ENCODE results near the gene IGF2BP2. TPM values are rescaled to one million over a fixed set of nuclear protein-coding genes. Genes with fewer than 3 reads are reported as not detected.

The IGF2BP2 gene
- total RNA-seq, 4 donors from 2014 or later = 3.0 to 13.8 (median 6.8) TPM

GRCh38 chr3:185730550-185730949 is 94.3 kb downstream of the IGF2BP2 start:
- no peak overlapping the region for H3K27ac ChIP-seq
- H3K4me3 ChIP-seq = no peak overlapping the region
- WGBS, 2 donors = 84 to 86% methylated on average over 8 of the region's 8 CpGs
- no peak for DNase-seq
- TF ChIP-seq CTCF (IDR thresholded peaks at IDR 0.05) (no peak), POLR2A (IDR thresholded peaks at IDR 0.05) (no peak)
- H3K27me3 ChIP-seq = no peaks in the 10 kb centered on the region
- intact Hi-C loops (cut with DNase I) = no loop called here
- H3K9me3 ChIP-seq = no peaks in the 10 kb centered on the region
- H3K4me1 ChIP-seq = peaks cover 0 to 29% (median 5%) of the 10 kb centered on the region in 3 donors
- H3K36me3 ChIP-seq = no peaks in the 10 kb centered on the region

DNA sequence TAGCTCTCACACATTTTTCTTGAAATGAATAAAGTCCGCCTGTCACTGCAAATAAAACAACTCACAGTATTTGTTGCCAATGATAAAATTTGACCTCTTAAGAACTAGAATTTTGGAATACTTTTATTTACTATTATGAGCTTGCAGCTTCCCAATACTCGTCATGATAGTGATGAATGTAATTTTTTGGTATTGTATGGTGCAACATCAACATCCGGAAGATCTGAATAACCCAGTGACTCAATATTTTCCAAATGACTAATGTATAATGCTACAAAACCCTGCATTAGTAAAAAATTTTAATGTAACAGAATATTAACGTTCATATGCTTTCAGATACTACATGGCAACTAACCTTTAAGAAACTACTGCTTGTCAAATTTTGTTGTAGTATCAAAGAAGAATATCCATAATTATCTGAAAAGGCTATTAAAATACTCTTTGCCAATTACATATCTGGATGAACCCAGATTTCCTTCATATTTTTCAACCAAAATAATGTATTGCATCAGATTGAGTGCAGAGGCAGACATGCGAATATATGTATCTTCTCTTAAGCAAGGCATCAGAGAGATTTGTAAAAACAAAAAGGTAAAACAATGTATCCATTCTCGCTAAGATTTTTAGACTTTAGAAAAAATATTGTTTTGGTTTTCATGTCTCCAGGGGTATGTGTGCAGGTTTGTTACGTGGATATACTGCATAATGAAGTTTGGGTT is 95.3 kb downstream of the IGF2BP2 start:
- TF ChIP-seq CTCF (IDR thresholded peaks at IDR 0.05) (no peak), POLR2A (IDR thresholded peaks at IDR 0.05) (no peak)
- H3K9me3 ChIP-seq = no peaks in the 10 kb centered on the region
- no peak overlapping the region for H3K27ac ChIP-seq
- 46 to 49% methylated on average over 7 of the region's 7 CpGs for WGBS, 2 donors
- H3K4me3 ChIP-seq = no peak overlapping the region
- H3K27me3 ChIP-seq = no peaks in the 10 kb centered on the region
- intact Hi-C loops (cut with DNase I) = no loop called here
- H3K4me1 ChIP-seq = peaks cover 0 to 29% (median 5%) of the 10 kb centered on the region in 3 donors
- H3K36me3 ChIP-seq = no peaks in the 10 kb centered on the region
- DNase-seq = no peak

DNA sequence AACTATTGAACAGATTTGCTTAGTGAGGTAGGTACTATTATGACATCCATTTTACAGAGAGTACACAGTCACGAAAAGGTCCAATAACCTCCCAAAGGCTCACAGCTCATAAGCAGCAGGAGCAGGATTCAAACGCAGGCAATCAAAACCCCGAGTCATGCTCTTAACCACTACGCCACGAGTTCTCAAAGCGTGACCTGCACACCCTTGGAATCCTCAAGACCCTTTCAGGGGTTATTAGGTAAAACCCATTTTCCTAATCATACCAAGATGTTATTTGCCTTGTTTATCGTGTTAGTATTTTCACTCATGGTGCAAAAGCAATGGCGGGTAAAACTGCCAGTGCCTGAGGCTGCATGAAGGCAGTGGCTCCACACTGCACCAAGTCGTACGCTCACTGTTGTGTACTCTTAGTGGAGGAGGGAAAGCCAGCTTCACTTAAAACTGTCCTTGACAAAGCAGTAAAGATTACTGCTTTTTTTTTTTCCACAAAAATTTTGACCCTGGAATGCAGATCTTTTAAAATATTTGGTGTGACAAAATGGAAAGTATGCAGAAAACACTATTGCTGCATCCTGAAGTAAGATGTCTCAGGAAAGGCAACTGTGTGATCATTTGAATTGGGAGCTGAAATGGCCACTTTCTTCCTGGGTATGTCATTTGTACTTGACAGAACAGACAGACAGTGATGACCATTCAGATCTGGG is 96.1 kb downstream of the IGF2BP2 start:
- no peaks in the 10 kb centered on the region for H3K9me3 ChIP-seq
- DNase-seq = no peak
- TF ChIP-seq CTCF (IDR thresholded peaks at IDR 0.05) (no peak), POLR2A (IDR thresholded peaks at IDR 0.05) (no peak)
- intact Hi-C loops (cut with DNase I) = no loop called here
- 74 to 82% methylated on average over 10 of the region's 10 CpGs for WGBS, 2 donors
- no peak overlapping the region for H3K27ac ChIP-seq
- H3K36me3 ChIP-seq = no peaks in the 10 kb centered on the region
- H3K27me3 ChIP-seq = no peaks in the 10 kb centered on the region
- peaks cover 0 to 29% (median 5%) of the 10 kb centered on the region in 3 donors for H3K4me1 ChIP-seq
- H3K4me3 ChIP-seq = no peak overlapping the region

DNA sequence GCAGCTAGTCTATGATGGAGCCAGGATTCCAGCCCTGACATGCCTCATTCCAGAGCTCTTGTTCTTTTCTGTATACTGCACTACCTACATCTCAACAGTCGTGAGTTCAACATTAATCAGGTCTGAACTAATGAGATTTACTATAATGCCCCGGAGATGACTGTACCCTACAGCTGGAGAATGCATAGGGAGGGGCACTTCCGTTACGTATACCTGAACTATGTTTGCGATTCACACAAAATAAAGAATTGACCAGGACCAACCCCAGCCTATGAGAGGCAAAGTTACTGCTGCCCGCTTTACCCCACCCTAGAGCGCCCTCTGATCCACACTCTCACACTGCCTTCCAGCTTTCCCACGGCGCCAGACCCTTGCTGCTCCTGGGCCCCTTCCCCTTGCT is 97.0 kb downstream of the IGF2BP2 start:
- Histone ChIP-seq H3K27me3 (no peaks in the 10 kb centered on the region), H3K36me3 (no peaks in the 10 kb centered on the region), H3K4me1 (peaks cover 0 to 29% (median 5%) of the 10 kb centered on the region in 3 donors), H3K4me3 (no peak overlapping the region), H3K27ac (peak overlapping the region in 3 of 4 donors; percentile 29 to 63 (median 53)), H3K9me3 (no peaks in the 10 kb centered on the region)
- intact Hi-C loops (cut with DNase I) = no loop called here
- no peak for TF ChIP-seq POLR2A (IDR thresholded peaks at IDR 0.05)
- 53 to 59% methylated on average over 9 of the region's 9 CpGs for whole genome bisulfite sequencing, 2 donors
- DNase-seq = no peak

- Histone ChIP-seq H3K27ac (no peak overlapping the region), H3K4me3 (no peak overlapping the region), H3K36me3 (no peaks in the 10 kb centered on the region), H3K9me3 (no peaks in the 10 kb centered on the region), H3K27me3 (no peaks in the 10 kb centered on the region), H3K4me1 (peaks cover 0 to 29% (median 5%) of the 10 kb centered on the region in 3 donors)
- intact Hi-C loops (cut with DNase I) = no loop called here
- TF ChIP-seq CTCF (IDR thresholded peaks at IDR 0.05) (no peak), POLR2A (IDR thresholded peaks at IDR 0.05) (no peak)
- 78 to 79% methylated on average over 5 to 6 of the region's 6 CpGs for WGBS, 2 donors
- no peak for DNase-seq
Measured at GRCh38 chr3:185726254-185726967, 98.4 kb downstream of the IGF2BP2 start.

Measured in esophagus squamous epithelium (tissue), 5 donors.